COLO668 (cell line): ENCODE data around the gene TNF.
"Not testable (repeated sequence)": the region's sequence is repeated elsewhere in the genome, so short reads cannot be mapped to it uniquely, and the experiment has no call there.

Experiments used
- DNase-seq: peaks from one replicate; lab custom pipeline; 2025; ENCODE audit not compliant: unreplicated experiment; lab: John Stamatoyannopoulos, UW

The TNF gene

GRCh38 chr6:31587791-31588777 is 12.7 kb downstream of the TNF start:
- no peak for DNase-seq

GRCh38 chr6:31588871-31589650 is 13.7 kb downstream of the TNF start:
- no peak for DNase-seq

- not testable (repeated sequence) for DNase-seq
Measured at GRCh38 chr6:31590691-31591090, 15.3 kb downstream of the TNF start.

GRCh38 chr6:31592396-31592771 is 17.0 kb downstream of the TNF start:
- DNase-seq: no peak

- peak; percentile 2 for DNase-seq
Measured at GRCh38 chr6:31597006-31597405, 21.6 kb downstream of the TNF start.

- no peak for DNase-seq
Measured at GRCh38 chr6:31607317-31607716, 32.0 kb downstream of the TNF start.

- DNase-seq: peak; percentile 9
Measured at GRCh38 chr6:31609519-31610406, 34.4 kb downstream of the TNF start.

- no peak for DNase-seq
Measured at GRCh38 chr6:31610968-31611367, 35.6 kb downstream of the TNF start.

- no peak for DNase-seq
Measured at GRCh38 chr6:31614075-31614619, 38.8 kb downstream of the TNF start.

GRCh38 chr6:31614684-31615578 is 39.6 kb downstream of the TNF start, which contains the start of gene AIF1:
Gene AIF1, plus strand, starts transcription at chr6:31615234. Its CDS starts 96 bp downstream, at chr6:31615330.
- no peak for DNase-seq

- DNase-seq: no peak
Measured at GRCh38 chr6:31615748-31616147, 40.4 kb downstream of the TNF start.

GRCh38 chr6:31617010-31617409 is 41.6 kb downstream of the TNF start:
- no peak for DNase-seq

- DNase-seq: peak; percentile 98
Measured at GRCh38 chr6:31619805-31620585, 44.6 kb downstream of the TNF start.

- DNase-seq: peak; percentile 98
Measured at GRCh38 chr6:31620586-31621319, 45.4 kb downstream of the TNF start, which contains the start of gene PRRC2A. Gene PRRC2A, plus strand, starts transcription at chr6:31620715. Its CDS starts 2,075 bp downstream, at chr6:31622790.

- no peak for DNase-seq
Measured at GRCh38 chr6:31621320-31621939, 46.1 kb downstream of the TNF start.

- peak; percentile 1 for DNase-seq
Measured at GRCh38 chr6:31621991-31622390, 46.6 kb downstream of the TNF start.

- no peak for DNase-seq
Measured at GRCh38 chr6:31622684-31623091, 47.3 kb downstream of the TNF start.
